Hindlimb muscle (tissue), 1 donor: ENCODE measurements around the gene WNK4. TPM values are rescaled to one million over a fixed set of nuclear protein-coding genes. Genes with fewer than 3 reads are reported as not detected.
"Not testable (repeated sequence)": the region's sequence is repeated elsewhere in the genome, so short reads cannot be mapped to it uniquely, and the experiment has no call there.

Experiments
- DNase-seq: peaks from one replicate; pipeline ENCODE4 v3.0.0-alpha.2; 2013
- polyA plus RNA-seq: library from polyadenylated mRNA; unstranded; fragments of 120-200 nt; gene quantifications from one replicate; pipeline ENCODE4 v1.2.1, GENCODE V29; 2013; ENCODE audit not compliant: insufficient read length

The WNK4 gene
- 0.19 TPM for polyA plus RNA-seq

- no peak for DNase-seq
Observed at GRCh38 chr17:42779936-42780850, at the start of gene WNK4. Gene WNK4 (plus strand): TSS chr17:42780610. CDS start chr17:42780699, 89 bp downstream.

- DNase-seq: no peak
Observed at GRCh38 chr17:42740699-42741098, 39.7 kb upstream of the WNK4 start.

DNA sequence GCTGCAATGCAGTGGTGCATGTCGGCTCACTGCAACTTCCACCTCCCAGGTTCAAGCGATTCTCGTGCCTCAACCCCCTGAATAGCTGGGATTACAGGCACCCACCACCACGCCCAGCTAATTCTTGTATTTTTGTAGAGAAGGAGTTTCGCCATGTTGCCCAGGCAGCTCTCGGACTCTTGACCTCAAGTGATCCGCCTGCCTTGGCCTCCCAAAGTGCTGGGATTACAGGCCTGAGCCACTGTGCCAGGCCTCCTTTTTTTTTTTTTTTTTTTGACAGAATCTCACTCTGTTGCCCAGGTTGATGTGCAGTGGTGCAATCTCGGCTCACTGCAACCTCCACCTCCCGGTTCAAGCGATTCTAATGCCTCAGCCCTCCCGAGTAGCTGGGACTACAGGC lies 37.5 kb upstream of the WNK4 start:
- DNase-seq: not testable (repeated sequence)

- no peak for DNase-seq
Observed at GRCh38 chr17:42743595-42744282, 36.7 kb upstream of the WNK4 start.

DNA sequence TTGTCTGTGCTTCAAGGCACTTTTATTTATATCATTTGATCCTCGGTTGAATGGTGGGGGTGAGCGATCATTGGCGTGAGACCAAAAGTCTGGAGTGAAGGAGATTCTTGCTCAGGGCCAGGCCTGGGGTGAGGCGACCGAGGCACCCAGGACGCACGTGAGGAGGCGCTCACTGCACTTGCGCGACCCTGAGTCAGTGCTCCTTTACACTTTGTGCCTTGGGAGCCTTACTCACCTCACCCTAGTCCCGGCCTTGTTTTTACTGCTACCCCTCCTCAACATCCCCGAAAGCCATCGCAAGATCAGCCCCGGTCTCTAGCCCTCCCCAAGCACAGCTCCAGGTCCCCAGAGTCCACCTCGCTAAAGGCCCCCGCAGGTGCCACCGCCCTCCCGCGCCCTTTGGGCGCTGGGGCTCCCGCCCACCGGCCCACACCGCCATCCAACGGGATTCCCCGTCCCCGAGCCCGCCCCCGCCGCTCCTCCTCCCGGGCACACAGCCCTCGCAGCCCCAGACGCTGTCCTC lies 36.1 kb upstream of the WNK4 start:
- no peak for DNase-seq

DNA sequence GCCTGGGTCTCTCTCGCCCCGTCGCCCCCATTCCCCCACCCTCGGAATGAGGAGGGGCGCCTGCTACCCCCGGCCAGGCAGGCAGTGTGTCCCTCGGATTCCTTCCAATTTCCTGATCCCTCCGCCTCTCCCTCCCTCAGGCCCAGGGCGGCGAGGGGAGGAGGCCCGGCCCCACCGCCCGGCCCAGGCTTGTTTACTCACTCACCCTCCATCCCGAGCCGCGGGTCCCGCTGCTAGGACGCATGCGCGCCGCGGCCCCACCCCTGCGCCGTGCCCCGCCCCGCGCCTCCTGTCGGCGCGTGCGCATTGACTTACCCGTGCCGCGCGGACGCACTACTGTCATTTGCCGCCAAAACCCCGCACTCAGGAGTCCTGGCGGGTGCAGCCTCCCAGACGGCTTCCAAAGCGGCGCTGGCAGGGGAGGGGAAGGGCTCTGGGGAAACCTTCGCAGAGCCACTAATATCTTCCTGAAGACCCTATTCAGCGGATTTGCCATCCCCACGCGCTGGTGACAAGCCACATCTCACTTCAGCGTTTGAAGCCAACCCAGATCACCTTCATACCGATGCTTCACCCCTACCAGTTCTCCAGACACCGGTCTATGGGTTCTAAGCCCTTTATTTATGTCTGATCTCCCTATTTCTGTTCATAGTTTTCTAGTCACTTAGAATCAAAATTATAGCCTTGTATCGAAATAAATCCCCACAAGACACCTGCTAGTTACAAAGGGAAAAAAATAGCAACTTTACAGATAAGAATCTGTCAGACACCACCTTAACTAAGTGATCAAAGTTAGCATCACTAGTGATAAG lies 35.4 kb upstream of the WNK4 start, which contains the start of gene EZH1:
TSS of gene EZH1 (minus strand) at position 235 of the 812 bp plus-strand sequence. CDS start 16,099 bp downstream, outside the sequence.
- peak; percentile 94 for DNase-seq

DNA sequence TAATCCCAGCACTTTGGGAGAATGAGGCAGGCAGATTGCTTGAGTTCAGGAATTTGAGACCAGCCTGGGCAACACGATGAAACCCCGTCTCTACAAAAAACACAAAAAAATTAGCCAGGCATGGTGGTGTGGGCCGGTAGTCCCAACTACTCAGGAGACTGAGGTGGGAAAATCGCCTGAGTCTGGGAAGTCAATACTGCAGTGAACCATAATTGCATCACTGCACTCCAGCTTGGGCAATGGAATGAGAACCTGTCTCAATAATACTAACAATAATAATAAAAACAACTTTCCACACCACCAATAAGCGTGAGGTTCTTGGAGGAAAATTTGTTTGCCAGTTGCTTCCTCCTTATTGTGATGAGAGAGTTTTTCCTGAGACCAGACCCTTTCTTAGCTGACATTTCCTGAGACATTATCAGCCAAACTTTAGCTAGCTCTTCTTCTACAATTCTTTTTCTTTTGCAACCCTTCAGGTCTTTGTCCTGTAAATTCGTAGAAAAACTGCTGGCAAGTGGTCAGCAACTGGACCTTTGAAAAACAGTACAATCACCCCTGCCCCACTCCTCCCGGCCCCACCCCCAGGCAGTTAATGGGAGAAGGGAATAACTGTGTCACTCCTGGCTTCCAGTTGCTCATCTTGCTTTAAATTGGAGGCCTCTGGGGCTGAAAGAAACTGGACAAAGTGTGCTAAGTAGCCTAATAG lies 32.1 kb upstream of the WNK4 start:
- no peak for DNase-seq

- DNase-seq: no peak
Observed at GRCh38 chr17:42748908-42749798, 31.3 kb upstream of the WNK4 start.

DNA sequence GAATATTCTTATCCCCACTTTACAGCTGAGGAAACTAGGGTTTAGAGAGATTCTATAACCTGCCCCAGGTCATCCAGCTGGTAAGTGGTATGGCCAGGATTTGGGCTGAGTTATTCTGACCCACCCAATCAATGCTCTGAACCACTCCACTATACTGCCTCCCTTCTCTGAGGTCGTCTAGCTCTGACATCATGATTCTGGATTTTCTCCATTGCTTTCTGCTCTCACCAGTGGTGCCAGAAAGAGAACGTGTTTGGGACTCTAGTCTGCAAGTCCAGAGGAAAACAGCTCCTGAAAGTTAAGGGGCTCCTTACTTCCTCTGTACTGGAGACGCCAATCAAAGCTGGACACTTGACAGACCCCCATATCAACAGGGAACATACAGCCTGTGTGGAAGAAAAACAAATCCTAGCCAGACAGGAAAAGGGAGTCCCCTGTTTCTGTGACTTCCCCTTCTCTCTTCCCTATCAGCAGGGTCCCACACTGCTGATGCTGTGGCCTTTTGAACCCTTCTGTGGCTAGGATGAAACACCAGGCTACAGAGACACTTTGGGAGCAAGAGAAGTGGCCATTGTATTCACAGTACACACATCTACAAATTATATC lies 29.6 kb upstream of the WNK4 start:
- DNase-seq: no peak

- no peak for DNase-seq
Observed at GRCh38 chr17:42751628-42752027, 28.8 kb upstream of the WNK4 start.

- no peak for DNase-seq
Observed at GRCh38 chr17:42754782-42755181, 25.6 kb upstream of the WNK4 start.

DNA sequence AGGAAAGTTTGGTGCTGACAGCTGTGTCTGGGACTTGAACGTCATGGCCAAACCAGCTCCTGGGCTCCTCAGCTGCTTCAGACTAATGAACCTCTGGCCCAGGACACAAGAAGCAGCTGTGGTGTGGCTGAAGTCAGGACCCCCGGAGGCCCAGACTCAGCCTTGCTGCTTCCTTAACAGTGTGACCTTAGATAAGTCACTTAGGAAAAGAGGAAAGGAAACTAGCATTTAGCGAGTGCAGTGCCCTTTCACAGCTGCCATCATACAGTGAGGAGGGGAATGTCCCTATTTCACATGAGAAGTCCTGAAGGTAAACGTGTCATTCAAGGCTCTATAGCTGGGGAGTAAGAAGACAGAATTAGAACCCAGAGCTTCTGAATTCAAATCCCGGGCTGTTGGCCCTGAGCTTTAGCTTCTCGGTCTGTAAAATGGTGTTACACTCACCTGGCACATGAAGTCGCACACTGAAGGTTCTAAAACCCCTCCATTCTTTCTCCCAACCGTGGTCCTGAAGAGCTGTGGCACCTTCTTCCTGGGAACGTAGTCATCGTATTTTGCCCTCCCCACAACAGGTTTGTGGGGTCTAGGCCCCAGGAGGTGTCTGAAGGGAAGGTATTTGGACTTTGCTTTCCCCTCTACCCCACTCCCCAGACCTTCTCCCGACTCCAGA lies 20.3 kb upstream of the WNK4 start:
- DNase-seq: no peak

- no peak for DNase-seq
Observed at GRCh38 chr17:42760652-42761581, 19.5 kb upstream of the WNK4 start, which contains the start of gene RAMP2. Gene RAMP2 (plus strand): TSS chr17:42761227. CDS start chr17:42761262, 35 bp downstream.

GRCh38 chr17:42761638-42762037 lies 18.8 kb upstream of the WNK4 start:
- DNase-seq: no peak

DNA sequence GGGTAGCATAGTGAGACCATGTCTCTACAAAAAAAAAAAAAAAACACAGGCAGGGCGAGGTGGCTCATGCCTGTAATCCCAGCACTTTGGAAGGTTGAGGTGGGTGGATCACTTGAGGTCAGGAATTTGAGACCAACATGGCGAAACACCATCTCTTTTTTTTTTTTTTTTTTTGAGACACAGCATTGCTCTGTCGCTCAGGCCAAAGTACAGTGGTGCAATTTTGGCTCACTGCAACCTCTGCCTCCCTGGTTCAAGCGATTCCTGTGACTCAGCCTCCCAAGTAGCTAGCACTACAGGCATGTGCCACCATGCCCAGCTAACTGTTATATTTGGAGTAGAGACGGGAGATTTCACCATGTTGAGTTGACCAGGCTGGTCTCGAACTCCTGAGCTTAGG lies 14.3 kb upstream of the WNK4 start:
- DNase-seq: no peak

DNA sequence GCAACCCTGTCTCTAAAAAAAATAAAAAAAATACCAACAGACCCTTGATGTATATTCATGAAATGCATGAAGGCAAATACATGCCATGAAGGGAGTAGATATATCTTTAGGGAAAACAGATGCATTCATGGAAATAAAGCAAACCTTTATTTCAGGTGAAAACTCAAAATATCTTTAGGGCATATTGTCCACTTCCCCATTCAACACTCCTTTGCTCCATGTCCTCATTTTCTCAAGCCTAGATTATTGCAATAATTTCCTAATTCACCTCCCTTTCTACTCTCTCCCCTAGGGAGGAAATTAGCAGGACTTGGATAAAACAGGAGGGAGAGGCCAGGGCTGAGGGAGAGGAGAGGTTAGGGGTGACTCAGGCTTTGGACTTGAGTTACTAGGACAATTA lies 12.9 kb upstream of the WNK4 start:
- no peak for DNase-seq

GRCh38 chr17:42768006-42768405 lies 12.4 kb upstream of the WNK4 start:
- DNase-seq: not testable (repeated sequence)

GRCh38 chr17:42769964-42770363 lies 10.4 kb upstream of the WNK4 start:
- not testable (repeated sequence) for DNase-seq

DNA sequence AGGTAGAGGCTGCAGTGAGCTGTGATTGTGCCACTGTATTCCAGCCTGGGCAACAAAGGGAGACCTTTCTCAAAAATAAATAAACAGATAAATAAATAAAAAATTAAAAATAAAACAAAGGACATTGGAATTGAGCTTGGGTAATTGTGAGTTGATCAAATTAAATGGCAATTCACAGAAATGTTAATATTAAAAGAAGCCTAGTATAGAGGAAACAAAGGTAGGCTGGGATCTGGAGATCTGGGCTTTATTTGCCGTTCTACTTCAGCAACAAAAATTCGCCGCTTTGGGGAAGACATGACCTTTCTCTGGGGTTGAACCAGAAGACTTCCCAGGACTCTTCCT lies 7.5 kb upstream of the WNK4 start:
- no peak for DNase-seq
